ENCODE measurements around the gene TUBB6.
A peak's percentile ranks its signal among the peaks of the same experiment; 100 is the strongest.

TUBB6 gene

DNA sequence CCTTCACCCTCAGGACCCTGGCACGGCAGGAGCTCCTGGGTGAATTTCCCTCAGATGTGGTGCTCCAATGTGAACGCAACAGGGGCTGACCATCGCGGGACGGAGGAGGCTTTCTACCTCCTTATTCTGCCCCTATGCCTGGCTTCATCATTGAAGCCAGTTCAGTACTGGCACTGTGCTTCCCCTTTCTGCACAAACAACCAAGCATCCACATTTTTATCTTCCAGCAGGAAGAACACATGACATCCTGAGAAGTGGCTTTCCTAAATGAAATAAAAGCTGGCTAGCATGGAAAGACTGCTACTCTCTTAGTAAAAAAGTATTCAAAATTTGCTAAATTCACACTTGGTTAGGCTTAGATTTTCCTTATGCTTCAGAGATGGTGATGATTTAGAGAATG lies 44.1 kb downstream of the TUBB6 start:
- Mint-ChIP-seq H3K4me3 (no peak overlapping the region), H3K36me3 (peaks cover 48 to 61% of the 10 kb centered on the region in 2 donors), H3K9me3 (no peaks in the 10 kb centered on the region), H3K4me1 (no peaks in the 10 kb centered on the region), H3K27ac (no peak overlapping the region), H3K27me3 (no peaks in the 10 kb centered on the region)
- no peak for ATAC-seq (replicated peaks)
- no peak for DNase-seq

DNA sequence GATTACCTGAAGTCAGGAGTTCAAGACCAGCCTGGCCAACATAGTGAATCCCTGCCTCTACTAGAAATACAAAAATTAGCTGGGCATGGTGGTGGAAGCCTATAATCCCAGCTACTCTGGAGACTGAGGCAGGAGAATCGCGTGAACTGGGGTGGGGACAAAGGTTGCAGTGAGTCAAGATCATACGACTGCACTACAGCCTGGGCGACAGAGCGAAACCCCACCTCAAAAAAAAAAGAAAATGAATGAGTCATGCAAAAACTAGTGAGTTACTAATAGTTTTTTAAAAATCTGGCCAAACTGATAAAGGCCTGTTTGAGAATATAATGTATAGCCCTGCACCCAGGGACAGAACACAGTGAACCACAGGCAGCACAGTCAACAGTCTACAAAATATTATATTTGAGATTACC lies 51.5 kb downstream of the TUBB6 start:
- ATAC-seq (replicated peaks) (peak; percentile 36 to 46), DNase-seq (no peak)

DNA sequence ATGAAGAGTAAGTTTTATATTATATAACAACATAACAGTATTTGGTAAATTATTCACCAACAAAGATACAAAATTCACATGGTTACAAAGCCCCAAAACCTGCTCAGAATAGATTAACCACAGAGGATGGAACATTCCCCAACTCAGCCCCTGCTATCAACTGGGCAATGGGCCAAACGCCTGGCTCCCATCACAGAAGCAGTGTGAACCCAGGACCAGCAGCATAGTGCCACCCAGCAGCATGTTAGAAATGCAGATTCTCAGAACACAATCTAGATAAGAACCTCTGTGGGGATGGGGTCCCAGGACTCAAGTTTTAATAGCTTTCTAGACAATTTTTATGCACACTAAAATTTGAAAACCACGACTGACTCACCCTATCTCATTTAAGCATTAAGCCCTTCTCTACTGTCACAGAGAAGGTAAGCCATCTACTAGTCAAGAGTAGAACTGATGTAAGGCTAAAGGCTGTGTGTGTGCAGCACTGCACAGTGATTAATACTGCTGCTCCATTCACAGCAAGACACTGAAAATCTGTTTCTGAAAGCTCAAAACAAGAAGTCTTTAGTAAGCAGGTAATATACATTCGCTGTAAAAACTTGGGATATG lies 53.8 kb downstream of the TUBB6 start:
- Mint-ChIP-seq H3K9me3 (no peaks in the 10 kb centered on the region), H3K4me1 (peaks cover 0 to 18% of the 10 kb centered on the region in 2 donors), H3K27ac (no peak overlapping the region), H3K4me3 (no peak overlapping the region), H3K36me3 (peaks cover 43 to 57% of the 10 kb centered on the region in 2 donors), H3K27me3 (no peaks in the 10 kb centered on the region)
- DNase-seq (no peak), ATAC-seq (replicated peaks) (no peak)

More for the DNA sequence above, 51.5 kb downstream of the TUBB6 start:
- Mint-ChIP-seq H3K4me1 (peaks cover 0 to 18% of the 10 kb centered on the region in 2 donors), H3K27ac (no peak overlapping the region), H3K36me3 (peaks cover 42 to 62% of the 10 kb centered on the region in 2 donors), H3K27me3 (no peaks in the 10 kb centered on the region), H3K9me3 (no peaks in the 10 kb centered on the region), H3K4me3 (no peak overlapping the region)

DNA sequence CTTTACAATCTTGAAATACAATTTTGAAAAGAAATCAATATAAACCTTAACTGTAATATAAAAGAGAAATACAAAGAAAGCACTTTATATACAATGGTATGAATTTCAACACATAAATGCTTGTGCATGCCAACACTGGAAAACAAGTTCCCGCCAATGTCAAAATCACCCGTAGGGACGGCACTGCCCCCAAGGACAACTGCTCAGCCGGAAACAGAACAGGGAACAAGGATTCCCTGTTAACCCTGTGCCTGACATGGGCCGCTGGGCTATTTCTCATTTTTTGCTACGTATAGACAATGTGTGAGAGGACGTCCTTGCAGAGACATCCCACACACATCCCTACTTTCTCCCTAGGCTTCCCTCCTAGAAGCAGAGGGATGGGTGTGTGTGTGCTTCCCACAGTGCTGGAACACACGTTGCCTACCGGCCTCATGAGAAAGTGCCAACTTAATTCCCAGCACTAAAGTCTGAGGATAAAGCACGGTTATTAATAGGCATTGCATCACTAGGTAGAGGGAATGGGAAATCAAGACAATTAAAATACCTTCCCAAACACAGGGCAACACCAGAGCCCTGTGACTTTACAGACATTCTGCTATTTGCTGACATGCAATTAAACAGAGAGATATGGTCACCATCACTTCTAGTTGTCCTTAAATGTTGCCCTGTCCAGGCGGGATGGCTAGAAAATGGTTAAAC lies 54.6 kb downstream of the TUBB6 start:
- DNase-seq: no peak
- H3K9me3 Mint-ChIP-seq: no peaks in the 10 kb centered on the region
- H3K4me1 Mint-ChIP-seq: peaks cover 2 to 18% of the 10 kb centered on the region in 2 donors
- H3K4me3 Mint-ChIP-seq: no peak overlapping the region
- no peaks in the 10 kb centered on the region for H3K27me3 Mint-ChIP-seq
- H3K27ac Mint-ChIP-seq: no peak overlapping the region
- peaks cover 44 to 64% of the 10 kb centered on the region in 2 donors for H3K36me3 Mint-ChIP-seq
- no peak for ATAC-seq (replicated peaks)

DNA sequence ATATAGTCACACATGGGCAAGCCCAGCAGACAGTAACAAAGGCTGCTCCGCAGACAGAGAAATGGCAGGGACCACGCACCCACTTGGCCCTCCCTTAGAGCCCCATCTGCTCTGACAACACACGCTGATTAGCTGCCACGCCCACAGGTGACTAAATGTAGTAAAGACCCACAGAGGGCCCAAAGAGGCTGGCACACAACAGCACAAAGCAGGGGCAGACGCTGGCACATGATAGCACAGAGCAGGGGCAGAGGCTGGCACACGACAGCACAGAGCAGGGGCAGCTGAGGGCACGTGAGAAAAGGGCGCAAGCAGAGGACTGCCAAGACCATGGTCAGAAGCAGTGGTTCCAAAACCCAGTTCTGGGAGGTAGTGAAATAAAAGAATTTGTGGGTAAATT lies 58.3 kb downstream of the TUBB6 start:
- ATAC-seq (replicated peaks): no peak
- Mint-ChIP-seq H3K27ac (no peak overlapping the region), H3K36me3 (peaks cover 30 to 52% of the 10 kb centered on the region in 2 donors), H3K4me1 (peaks cover 4 to 6% of the 10 kb centered on the region in 2 donors), H3K9me3 (no peaks in the 10 kb centered on the region), H3K27me3 (no peaks in the 10 kb centered on the region), H3K4me3 (no peak overlapping the region)
- DNase-seq: no peak

DNA sequence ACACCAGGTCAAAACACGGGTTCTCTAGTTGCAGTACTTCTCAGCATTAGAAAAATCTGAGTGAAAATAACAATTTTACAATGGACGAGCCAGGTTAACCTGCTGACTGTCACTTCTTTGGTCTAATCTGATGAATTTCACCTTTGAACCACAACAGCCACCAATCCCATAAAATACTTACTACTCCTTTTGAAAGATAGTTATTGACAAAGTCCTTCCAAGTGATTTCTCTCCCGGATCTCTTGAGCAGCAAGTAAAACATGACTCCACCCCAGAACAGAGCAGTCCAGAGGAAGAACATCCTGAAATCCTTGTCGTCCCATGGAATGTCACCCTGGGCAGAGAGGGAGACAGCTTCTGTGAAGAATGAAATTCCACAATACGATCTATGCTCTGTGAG lies 58.7 kb downstream of the TUBB6 start:
- ATAC-seq (replicated peaks) (no peak), DNase-seq (no peak)
- Mint-ChIP-seq H3K9me3 (no peaks in the 10 kb centered on the region), H3K27me3 (no peaks in the 10 kb centered on the region), H3K36me3 (peaks cover 27 to 48% of the 10 kb centered on the region in 2 donors), H3K4me1 (peaks cover 5% of the 10 kb centered on the region in 2 donors), H3K27ac (no peak overlapping the region), H3K4me3 (no peak overlapping the region)

DNA sequence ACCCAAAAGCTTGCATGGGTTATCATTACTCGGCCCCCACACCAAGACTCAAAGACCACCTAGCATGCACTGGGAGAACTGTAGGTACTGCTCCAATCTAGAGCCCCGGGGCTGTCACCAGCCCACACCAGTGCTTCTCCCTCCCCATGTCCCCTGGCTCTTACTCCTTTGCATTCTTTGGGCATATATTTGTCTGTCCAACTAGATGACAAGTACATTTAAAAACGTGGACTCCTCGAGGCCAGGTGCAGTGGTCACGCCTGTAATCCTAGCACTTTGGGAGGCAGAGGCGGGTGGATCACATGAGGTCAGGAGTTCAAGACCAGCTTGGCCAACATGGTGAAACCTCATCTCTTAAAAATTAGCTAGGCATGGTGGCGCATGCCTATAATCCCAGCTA lies 61.2 kb downstream of the TUBB6 start:
- H3K9me3 Mint-ChIP-seq: no peaks in the 10 kb centered on the region

DNA sequence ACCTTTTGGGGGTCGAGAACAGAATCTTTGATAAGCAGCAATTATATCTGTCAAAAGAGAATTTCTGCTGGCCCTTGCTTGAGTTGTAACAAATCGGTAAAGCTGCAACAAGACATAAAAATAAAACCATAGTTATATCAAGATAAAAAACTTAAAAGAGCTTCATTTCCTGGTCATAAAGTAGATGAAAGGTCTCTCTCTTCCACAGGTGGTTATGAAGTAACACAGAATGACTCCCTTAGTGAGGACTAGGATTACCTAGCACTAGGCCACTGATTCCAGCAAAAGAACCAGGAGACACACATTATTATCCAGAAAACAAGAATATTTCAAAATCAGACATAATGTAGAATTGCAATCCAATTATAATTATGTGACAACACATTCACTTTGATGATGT lies 63.5 kb downstream of the TUBB6 start:
- no peak overlapping the region for H3K4me3 Mint-ChIP-seq
- peaks cover 27 to 42% of the 10 kb centered on the region in 2 donors for H3K36me3 Mint-ChIP-seq
- no peaks in the 10 kb centered on the region for H3K9me3 Mint-ChIP-seq
- no peak overlapping the region for H3K27ac Mint-ChIP-seq
- DNase-seq (no peak), ATAC-seq (replicated peaks) (no peak)
- H3K4me1 Mint-ChIP-seq: peaks cover 26 to 40% of the 10 kb centered on the region in 2 donors
- no peaks in the 10 kb centered on the region for H3K27me3 Mint-ChIP-seq

More for the DNA sequence above, 61.2 kb downstream of the TUBB6 start:
- ATAC-seq (replicated peaks): no peak
- H3K27me3 Mint-ChIP-seq: no peaks in the 10 kb centered on the region
- H3K36me3 Mint-ChIP-seq: peaks cover 29 to 50% of the 10 kb centered on the region in 2 donors
- H3K4me1 Mint-ChIP-seq: peaks cover 20% of the 10 kb centered on the region in 2 donors
- H3K27ac Mint-ChIP-seq: no peak overlapping the region
- DNase-seq: no peak
- H3K4me3 Mint-ChIP-seq: no peak overlapping the region

DNA sequence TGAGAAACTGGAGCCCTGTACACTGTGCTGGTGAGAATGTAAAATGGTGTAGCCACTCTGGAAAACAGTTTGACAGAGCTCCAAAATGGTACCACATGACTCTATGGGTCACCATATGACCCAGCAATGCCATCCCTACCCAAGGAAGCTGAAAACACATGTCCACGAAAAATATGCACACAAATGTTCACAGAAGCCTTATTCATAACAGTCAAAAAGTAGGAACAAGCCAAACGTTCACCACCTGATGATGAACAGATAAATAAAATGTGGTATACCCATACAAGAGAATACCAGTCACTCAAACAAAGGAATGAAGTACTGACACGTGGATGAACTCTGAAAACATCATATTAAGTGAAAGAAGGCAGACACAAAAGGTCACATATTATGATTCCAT lies 64.4 kb downstream of the TUBB6 start:
- H3K27me3 Mint-ChIP-seq: no peaks in the 10 kb centered on the region
- DNase-seq (no peak), ATAC-seq (replicated peaks) (no peak)
- H3K4me1 Mint-ChIP-seq: peaks cover 25 to 41% of the 10 kb centered on the region in 2 donors
- peaks cover 22 to 35% of the 10 kb centered on the region in 2 donors for H3K36me3 Mint-ChIP-seq
- H3K4me3 Mint-ChIP-seq: no peak overlapping the region
- H3K9me3 Mint-ChIP-seq: no peaks in the 10 kb centered on the region
- no peak overlapping the region for H3K27ac Mint-ChIP-seq

DNA sequence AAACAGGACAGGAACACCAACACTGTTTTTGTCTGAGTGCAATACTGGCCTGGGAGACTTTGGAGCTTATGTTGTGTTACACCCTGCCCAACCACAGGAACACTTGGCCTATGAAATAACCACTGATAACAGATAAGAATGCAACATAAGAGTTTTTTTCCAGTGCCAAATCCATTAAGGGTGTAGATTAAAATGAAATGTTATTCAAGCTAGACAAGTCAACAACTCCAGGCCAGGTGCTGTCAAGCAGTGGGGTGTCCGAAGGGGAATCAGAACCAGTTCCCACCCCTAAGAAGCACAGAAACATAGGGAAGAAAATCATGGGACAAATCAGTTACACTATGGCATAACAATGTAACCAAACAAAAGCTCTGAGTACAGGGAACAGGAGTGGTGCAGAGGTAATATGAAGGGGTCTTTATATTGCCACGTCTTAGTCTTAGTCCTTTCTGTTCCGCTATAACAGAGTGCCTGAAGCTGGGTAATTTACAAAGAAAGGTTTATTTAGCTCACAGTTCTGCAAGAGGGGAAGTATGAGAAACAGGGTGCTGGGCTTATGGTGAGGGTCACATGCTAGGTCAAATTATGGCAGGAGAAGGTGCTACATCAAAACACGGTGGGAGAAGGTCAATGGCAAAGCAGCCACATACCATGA lies 65.2 kb downstream of the TUBB6 start:
- peaks cover 22 to 37% of the 10 kb centered on the region in 2 donors for H3K36me3 Mint-ChIP-seq
- H3K4me3 Mint-ChIP-seq: no peak overlapping the region
- no peaks in the 10 kb centered on the region for H3K9me3 Mint-ChIP-seq
- H3K27me3 Mint-ChIP-seq: no peaks in the 10 kb centered on the region
- H3K27ac Mint-ChIP-seq: peak overlapping the region; percentile 9
- ATAC-seq (replicated peaks): no peak
- DNase-seq: no peak
- peaks cover 31 to 48% of the 10 kb centered on the region in 2 donors for H3K4me1 Mint-ChIP-seq

DNA sequence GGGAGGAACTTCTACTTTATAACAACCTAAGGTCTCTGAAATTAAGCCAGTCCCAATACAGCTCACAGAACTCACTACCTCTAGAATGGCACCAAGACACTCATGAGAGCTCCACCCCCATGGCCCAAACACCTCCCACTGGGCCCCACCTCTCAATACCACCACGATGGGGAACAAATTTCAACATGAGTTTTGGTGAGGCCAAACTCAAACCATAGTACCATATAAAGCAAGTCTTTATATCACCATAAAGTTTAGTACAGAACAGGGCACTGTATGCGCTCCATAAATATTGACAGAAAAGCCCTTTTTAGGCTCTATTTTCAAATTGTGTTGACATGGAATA lies 65.7 kb downstream of the TUBB6 start:
- Mint-ChIP-seq H3K27ac (no peak overlapping the region), H3K27me3 (no peaks in the 10 kb centered on the region), H3K36me3 (peaks cover 22 to 37% of the 10 kb centered on the region in 2 donors), H3K9me3 (no peaks in the 10 kb centered on the region), H3K4me3 (no peak overlapping the region), H3K4me1 (peaks cover 31 to 48% of the 10 kb centered on the region in 2 donors)
- ATAC-seq (replicated peaks) (no peak), DNase-seq (no peak)

DNA sequence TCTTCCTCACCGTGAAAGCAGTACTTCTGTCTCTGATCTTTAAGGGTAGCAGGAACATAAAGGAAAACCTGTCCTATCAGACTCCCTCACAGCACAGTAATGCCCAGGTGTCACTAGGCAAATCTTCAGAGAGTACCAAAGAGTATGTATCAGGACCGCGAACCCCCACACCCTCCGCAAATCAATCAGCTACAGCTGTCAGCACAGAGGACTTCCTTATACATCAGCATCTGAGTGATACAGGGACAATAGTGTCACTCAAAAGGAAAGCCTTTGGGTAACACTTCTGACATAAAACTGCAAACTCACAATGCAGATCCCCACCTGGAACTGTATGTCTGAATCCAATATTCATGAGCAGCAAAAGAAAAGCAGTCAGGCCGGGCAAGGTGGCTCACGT lies 66.4 kb downstream of the TUBB6 start:
- Mint-ChIP-seq H3K9me3 (no peaks in the 10 kb centered on the region), H3K4me1 (peaks cover 29 to 48% of the 10 kb centered on the region in 2 donors), H3K27ac (peak overlapping the region; percentile 47), H3K36me3 (peaks cover 20 to 34% of the 10 kb centered on the region in 2 donors), H3K4me3 (peak overlapping the region; percentile 67 to 91), H3K27me3 (peaks cover 0 to 3% of the 10 kb centered on the region in 2 donors)
- DNase-seq: no peak
- no peak for ATAC-seq (replicated peaks)

All from stimulated activated naive B cell treated with anti-CD40 and anti-IgM and Interleukin-4, amounts not matched to agents 10 μg/mL and 1 μg/mL and 100 μg/mL, for 72 hours (primary cell).